Measurements from ENCODE around the gene ALG11.

ALG11 gene

DNA sequence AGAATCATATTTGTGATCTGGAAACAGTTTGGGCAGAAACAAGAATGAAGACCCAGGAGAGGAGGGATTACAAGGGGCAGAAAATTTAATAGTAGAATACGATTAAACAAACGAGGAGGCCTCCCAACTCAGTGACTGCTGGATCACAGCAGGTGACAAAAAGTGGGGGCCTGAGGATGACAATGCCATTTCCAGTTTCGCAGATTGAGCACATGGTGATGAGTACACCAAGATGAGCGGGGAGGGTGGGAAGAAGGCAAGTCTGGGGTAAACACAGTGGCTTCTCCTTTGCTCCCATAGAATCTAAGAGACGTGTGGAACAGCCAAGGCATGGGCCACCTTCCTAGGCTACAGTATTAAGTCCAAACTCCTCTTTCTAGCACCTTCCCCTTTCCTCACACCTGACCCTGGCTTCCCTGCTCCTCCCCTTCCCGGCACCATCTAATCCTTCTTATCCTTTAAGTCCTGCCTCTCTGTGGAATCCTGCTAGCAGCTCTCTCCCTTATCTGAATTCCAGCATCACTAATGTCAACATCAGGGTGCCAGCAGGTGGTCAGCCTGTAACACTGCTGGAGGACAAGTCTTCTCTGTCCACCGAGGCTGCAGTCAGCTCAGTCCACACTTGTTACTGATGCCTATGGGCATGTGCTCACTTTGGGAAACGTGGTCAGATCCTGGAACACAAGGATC, 14.4 kb upstream of the ALG11 start:
- no peak for DNase-seq

- DNase-seq, result no peak
Measured at GRCh38 chr13:51998723-51999509, 13.3 kb upstream of the ALG11 start.

- DNase-seq, result no peak
Measured at GRCh38 chr13:51999510-51999911, 12.7 kb upstream of the ALG11 start.

GRCh38 chr13:51999921-52000320, 12.3 kb upstream of the ALG11 start:
- DNase-seq, result no peak

GRCh38 chr13:52001120-52001731, 11.0 kb upstream of the ALG11 start:
- DNase-seq, result no peak

DNA sequence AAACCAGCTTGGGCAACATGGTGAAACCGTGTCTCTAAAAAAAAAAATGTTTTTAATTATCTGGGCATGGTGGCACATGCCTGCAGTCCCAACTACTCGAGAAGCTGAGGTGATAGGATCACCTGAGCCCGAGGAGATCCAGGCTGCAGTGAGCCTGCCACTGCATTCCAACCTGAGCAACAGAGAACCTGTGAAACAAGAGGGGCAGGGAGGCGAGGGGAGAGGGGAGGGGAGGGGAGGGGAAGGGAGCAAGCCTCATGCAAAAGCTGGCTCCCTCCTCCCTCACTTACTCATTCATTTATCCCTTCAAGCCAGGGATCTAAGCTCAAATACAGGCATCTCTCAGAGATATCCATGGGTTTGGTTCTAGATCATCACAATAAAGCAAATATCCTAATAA, 9.8 kb upstream of the ALG11 start:
- DNase-seq, result no peak

DNA sequence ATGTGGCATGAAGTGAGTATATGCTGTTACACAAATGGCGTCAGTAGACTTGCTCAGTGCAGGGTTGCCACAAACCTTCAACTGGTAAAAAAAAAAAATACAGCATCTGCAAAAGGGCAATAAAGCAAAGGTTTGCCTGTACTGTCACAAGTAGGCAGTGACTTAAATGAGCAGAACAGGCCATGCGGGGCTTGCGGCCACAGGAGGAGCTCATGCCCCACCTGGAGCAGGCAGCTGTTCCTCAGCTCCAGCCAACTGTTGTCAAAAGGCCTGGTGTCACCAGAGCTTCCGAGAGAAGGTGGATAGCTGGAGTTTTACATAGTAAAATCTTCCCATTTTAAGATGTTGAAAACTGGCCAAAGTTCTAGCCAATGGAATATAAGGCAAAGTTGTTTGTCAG, 8.7 kb upstream of the ALG11 start:
- DNase-seq, result no peak

DNA sequence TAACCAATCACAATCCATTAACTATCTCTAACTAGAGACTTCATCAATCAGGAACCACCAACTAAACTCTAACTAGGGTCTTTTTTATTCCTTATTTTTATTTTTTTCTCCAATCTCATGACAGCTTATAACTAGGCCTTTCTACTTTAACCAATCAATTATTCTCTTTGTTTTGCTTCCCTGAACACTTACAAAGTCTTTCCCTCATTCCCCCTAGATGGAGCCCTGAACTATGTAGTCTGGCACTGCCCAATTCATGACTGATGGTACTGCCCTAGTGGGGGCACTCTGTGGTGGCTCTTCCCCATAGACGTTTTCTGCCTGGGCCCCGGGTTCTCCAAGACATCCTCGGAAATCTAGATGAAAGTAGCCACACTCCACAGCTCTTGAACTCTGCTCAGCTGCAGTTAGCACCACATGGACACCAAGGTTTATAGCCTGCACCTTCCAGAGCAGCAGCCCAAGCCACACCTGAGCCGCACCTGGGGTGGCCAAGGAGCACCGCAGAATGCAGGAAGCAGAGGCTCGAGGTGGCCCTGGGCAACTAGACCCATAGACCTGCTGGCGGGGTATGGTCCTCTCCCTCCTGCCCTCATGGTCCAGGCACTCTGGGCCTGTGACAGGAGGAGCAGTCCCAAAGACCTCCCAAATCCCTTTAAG, 7.6 kb upstream of the ALG11 start:
- no peak for DNase-seq

- no peak for DNase-seq
Measured at GRCh38 chr13:52005841-52006522, 6.2 kb upstream of the ALG11 start.

DNA sequence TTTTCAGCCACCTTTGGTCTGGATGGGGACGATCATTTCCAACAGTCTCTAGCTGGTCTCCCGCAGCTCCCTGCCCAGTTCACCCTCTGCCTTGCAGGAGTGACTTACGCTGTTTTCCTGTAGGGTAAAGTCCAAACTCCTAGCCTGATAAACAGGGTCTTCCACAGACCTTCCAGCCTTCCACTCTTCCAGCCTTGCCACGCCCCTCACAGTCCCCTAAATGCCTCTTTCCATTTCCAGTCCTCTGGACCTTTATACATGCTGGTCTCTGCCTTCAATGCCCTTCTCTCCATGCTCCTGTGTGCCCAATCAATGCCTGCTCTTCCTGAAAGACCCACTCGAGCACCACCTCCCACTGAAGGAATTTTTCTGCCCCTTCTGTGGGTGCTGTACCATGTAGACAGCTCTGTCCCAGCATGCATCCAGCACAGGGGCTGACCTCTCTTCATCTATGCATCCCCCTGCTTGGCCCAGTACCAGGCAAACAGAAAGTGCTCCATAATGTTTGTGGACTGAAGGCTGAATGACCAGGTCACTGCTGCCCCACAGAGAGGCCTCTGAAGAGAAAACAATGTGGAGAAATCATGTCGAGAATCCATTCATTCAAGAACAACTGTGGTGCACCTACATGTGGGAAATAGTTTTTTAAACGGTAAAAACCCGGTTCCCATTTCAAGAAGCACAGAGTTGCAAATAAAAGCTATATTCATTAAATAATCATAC, 5.5 kb upstream of the ALG11 start:
- DNase-seq, result no peak

DNA sequence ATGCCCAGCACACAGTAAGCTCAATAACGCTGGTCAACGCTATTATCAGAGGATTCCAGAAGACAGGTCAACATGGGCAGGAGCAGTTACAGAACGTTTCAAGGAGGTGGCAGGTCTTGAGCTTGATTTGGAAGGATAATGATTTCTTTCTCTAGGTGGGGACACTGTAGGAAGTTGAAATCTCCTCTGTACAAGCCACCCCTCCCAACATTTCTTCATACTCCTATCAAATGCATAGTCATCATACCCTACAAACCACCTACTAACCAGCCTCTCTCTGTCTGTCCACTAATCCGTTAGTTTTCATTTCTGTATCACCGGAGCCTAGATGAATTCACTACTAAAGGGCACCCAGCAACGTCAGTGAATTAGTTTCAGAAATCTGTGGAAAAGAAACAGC, 2.3 kb upstream of the ALG11 start:
- DNase-seq, result no peak

DNA sequence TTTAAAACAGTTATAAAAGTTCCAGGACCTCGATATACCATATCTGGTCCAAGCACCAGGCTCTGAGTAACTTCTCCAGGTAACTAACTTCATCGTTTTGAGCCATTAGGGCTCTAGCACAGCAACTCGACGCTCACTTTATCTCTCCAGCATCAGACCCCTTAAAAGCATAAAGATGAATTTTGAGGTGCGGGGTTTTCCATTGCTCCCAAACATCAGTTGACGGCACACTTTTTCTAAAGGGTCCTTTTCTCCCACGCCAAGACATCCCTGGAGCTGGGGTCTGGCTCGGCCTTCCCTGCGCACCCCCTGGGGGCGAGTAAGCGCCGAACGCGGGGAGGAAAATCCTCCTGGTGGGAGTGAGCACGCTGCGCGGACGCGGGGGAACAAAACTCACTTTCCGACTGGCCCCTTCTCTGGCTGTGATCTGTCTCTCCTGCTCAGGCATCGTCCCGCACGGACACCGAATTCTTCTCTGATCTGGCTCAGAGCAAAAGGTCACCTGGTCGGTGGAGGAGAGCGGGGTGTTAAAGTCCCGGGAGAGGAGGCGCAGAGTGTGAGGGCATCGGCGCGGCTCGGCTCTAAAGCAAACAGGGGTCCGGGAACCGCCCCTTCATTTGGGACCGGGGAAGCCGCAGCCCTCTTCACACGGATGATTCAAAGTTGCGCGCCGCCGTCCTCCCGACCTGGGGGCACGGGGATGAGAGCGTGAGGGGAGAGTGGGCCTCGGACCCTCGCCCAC, 1.1 kb upstream of the ALG11 start, which contains the start of gene ATP7B:
TSS of gene ATP7B (minus strand) at position 561 of the 742 bp plus-strand sequence. CDS start at position 448, 113 bp downstream.
- peak; percentile 30 for DNase-seq

DNA sequence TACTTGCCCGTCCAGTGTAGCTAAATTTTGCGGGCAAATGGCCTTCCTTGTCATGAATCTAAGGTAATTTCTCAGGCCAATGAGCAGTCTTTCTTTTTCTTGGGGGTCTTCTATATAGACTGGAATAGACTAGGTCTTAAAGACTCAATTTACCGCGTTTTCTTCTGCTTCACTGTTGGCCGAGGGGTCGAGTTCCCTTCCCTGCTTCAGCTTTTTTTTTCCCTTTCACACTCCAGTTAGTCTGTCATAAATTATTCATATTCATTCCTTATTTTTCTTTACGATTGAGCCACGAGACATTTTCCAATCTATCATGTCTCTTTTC, 276 bp downstream of the ALG11 start:
- no peak for DNase-seq

GRCh38 chr13:52016296-52016695, 4.1 kb downstream of the ALG11 start:
- no peak for DNase-seq

GRCh38 chr13:52020191-52020590, 8.0 kb downstream of the ALG11 start:
- DNase-seq, result no peak

- DNase-seq, result no peak
Measured at GRCh38 chr13:52022356-52022755, 10.2 kb downstream of the ALG11 start.

GRCh38 chr13:52024481-52024880, 12.3 kb downstream of the ALG11 start, which contains the start of gene UTP14C:
Gene UTP14C (plus strand): TSS chr13:52024691. CDS start chr13:52028805, 4,114 bp downstream.
- no peak for DNase-seq

- DNase-seq, result no peak
Measured at GRCh38 chr13:52025475-52026245, 13.5 kb downstream of the ALG11 start.

DNA sequence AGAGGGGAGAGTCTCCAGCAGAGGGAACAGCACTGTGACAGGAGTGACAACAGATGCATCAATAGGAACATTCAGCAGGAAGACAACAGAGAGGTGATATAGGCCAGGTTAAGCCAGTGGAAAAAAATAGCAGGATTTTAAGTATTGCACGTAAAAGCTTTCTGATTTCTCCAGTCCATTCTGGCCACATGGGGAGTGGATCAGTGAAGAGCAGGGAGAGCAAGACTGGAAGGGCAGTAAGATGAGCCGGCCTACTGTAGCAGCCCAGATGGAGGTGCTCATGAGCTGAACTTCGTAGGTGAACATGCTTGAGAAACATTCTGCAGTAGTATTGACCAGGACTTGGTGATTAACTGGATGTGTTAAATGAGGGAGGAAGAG, 14.0 kb downstream of the ALG11 start:
- DNase-seq, result no peak

GRCh38 chr13:52027832-52028231, 15.6 kb downstream of the ALG11 start:
- no peak for DNase-seq

DNA sequence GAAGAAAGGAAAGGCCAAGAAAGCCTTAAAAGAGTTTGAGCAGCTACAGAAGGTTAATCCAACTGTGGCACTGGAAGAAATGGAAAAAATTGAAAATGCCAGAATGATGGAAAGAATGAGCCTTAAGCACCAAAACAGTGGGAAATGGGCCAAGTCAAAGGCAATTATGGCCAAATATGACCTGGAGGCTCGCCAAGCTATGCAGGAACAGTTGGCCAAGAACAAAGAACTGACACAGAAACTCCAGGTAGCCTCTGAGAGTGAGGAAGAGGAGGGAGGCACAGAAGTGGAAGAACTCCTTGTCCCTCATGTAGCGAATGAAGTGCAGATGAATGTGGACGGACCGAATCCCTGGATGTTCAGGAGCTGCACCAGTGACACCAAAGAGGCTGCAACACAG, 17.4 kb downstream of the ALG11 start:
- no peak for DNase-seq
